OCI-LY7 (cell line): ENCODE data around the gene GRHL1. TPM values are rescaled to one million over a fixed set of nuclear protein-coding genes. Genes with fewer than 3 reads are reported as not detected.

Source experiments
- BruUV-seq: library from RNA; stranded (reverse); fragments of 400-500 nt; replicated peaks from 2 replicates; lab custom pipeline; 2021; lab: Mats Ljungman, UMichigan
- CTCF ChIA-PET: fragments of 300-600 bp; sonication (Branson Sonifier 250); formaldehyde crosslinking; loops from one replicate; lab custom pipeline; 2022; ENCODE audit warnings: antibody characterized with exemption; ENCODE audit not compliant: unreplicated experiment; lab: Charles Lee
- POLR2A ChIA-PET: fragments of 300-600 bp; sonication (Branson Sonifier 250); formaldehyde crosslinking; loops from one replicate; lab custom pipeline; 2022; ENCODE audit warnings: antibody characterized with exemption; lab: Charles Lee
- DNase-seq: peaks from one replicate; pipeline ENCODE4 v3.0.0-alpha.2; 2015; ENCODE audit warnings: low spot score
- H2AFZ ChIP-seq: fragments of 200-600 bp; sonication (generic), shearing (Covaris generic); 2 replicates; pipeline ENCODE4 v1.6.1; 2014; ENCODE audit warnings: mild to moderate bottlenecking, antibody characterized with exemption, low read length, moderate library complexity
- H3K27ac ChIP-seq: fragments of 200-600 bp; sonication (generic); 2 replicates; pipeline ENCODE4 v1.5.1; 2014; ENCODE audit warnings: mixed run types, low read depth, mild to moderate bottlenecking, moderate library complexity, low read length, inconsistent platforms; ENCODE audit not compliant: poor library complexity, severe bottlenecking
- H3K36me3 ChIP-seq: fragments of 200-600 bp; sonication (generic); 2 replicates; pipeline ENCODE4 v1.6.1; 2014; ENCODE audit warnings: mild to moderate bottlenecking, antibody characterized with exemption, low read length, moderate library complexity, mixed read lengths; ENCODE audit not compliant: insufficient read depth
- H3K4me1 ChIP-seq: fragments of 200-600 bp; sonication (generic); 2 replicates; pipeline ENCODE4 v1.5.1; 2014; ENCODE audit warnings: mild to moderate bottlenecking, low read length; ENCODE audit not compliant: insufficient read depth, poor library complexity, severe bottlenecking
- H3K4me2 ChIP-seq: fragments of 200-600 bp; sonication (generic); 2 replicates; pipeline ENCODE4 v1.6.1; 2014; ENCODE audit warnings: mild to moderate bottlenecking, low read length
- H3K4me3 ChIP-seq: fragments of 200-600 bp; sonication (generic); 2 replicates; pipeline ENCODE4 v1.5.1; 2014; ENCODE audit warnings: mild to moderate bottlenecking, low read depth, low read length; ENCODE audit not compliant: poor library complexity, severe bottlenecking
- H3K79me2 ChIP-seq: fragments of 200-600 bp; sonication (generic); 2 replicates; pipeline ENCODE4 v1.6.1; 2016; ENCODE audit warnings: low read depth, mild to moderate bottlenecking, low read length, moderate library complexity, mixed read lengths; ENCODE audit not compliant: insufficient read depth
- H3K9me2 ChIP-seq: fragments of 200-600 bp; sonication (generic); 2 replicates; pipeline ENCODE4 v1.6.1; 2016; ENCODE audit warnings: mild to moderate bottlenecking, low read length, mixed read lengths; ENCODE audit not compliant: insufficient read depth
- H3K9me3 ChIP-seq: fragments of 200-600 bp; sonication (generic); 2 replicates; pipeline ENCODE4 v1.6.1; 2014; ENCODE audit warnings: mild to moderate bottlenecking, mixed run types, low read length, mixed read lengths
- H4K20me1 ChIP-seq: fragments of 200-600 bp; sonication (generic); 2 replicates; pipeline ENCODE4 v1.6.1; 2014; ENCODE audit warnings: mild to moderate bottlenecking, antibody characterized with exemption, low read length, moderate library complexity, mixed read lengths; ENCODE audit not compliant: insufficient read depth
- CTCF ChIP-seq: fragments of 200-600 bp; sonication (generic); conservative IDR thresholded peaks from 2 replicates; pipeline ENCODE4 v1.5.1; 2014; ENCODE audit warnings: mild to moderate bottlenecking, antibody characterized with exemption, low read length, moderate library complexity, mixed read lengths
- EZH2phosphoT487 ChIP-seq: fragments of 200-600 bp; sonication (generic); IDR thresholded peaks from 2 replicates; pipeline ENCODE4 v1.6.1; 2018; ENCODE audit warnings: low read depth, borderline replicate concordance, mild to moderate bottlenecking, mixed run types, antibody characterized with exemption, low read length, moderate library complexity, mixed read lengths
- intact Hi-C: fragments of 100-400 bp; cut with micrococcal nuclease; formaldehyde crosslinking; loops from one replicate; pipeline ENCODE4 v1.10.0; 2022; ENCODE audit not compliant: unreplicated experiment
- total RNA-seq, 2 experiments: library from RNA; depleted of rRNA in 1 of 2; stranded (reverse); fragments of >200 nt in 1 of 2; shearing (Covaris generic) in 1 of 2; gene quantifications; 2 replicates each; pipeline ENCODE4 v1.2.3, GENCODE V29; 2014 to 2022

The GRHL1 gene
- total RNA-seq, 2 experiments from 2014 or later, result 0.19 to 2.5 TPM

DNA sequence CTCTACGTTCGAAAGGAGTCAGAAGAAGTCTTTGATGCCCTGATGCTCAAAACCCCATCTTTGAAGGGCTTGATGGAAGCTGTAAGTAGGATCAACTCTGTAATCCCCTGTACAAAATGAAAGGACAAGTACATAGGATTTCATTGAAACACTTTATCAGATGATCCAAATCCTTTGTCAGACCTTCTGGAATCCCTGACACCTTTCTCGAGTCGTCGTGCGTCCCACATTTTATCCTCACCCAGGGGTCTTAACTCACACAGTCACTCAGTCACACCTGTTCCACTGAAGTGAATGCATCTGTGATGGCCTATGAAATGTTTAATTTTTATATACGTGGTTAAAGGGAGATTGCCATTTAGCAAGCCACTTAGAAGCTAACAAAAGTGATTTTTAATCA lies 44.8 kb downstream of the GRHL1 start:
- Histone ChIP-seq H2AFZ (no peak overlapping the region), H4K20me1 (no peaks in the 10 kb centered on the region), H3K4me1 (no peaks in the 10 kb centered on the region), H3K9me2 (no peaks in the 10 kb centered on the region), H3K4me3 (no peak overlapping the region), H3K4me2 (no peak overlapping the region), H3K79me2 (no peaks in the 10 kb centered on the region), H3K36me3 (no peaks in the 10 kb centered on the region), H3K9me3 (no peaks in the 10 kb centered on the region), H3K27ac (no peak overlapping the region)
- intact Hi-C loops, result no loop called here
- POLR2A ChIA-PET, result interaction anchor here (0.6 kb wide), 1 partner anchor 271 kb away, joined by 3 read pairs; no protein-coding TSS in a partner anchor
- DNase-seq, result no peak
- TF ChIP-seq CTCF (no peak), EZH2phosphoT487 (no peak)
- no TSS peak for BruUV-seq
- CTCF ChIA-PET, result no interaction called here

DNA sequence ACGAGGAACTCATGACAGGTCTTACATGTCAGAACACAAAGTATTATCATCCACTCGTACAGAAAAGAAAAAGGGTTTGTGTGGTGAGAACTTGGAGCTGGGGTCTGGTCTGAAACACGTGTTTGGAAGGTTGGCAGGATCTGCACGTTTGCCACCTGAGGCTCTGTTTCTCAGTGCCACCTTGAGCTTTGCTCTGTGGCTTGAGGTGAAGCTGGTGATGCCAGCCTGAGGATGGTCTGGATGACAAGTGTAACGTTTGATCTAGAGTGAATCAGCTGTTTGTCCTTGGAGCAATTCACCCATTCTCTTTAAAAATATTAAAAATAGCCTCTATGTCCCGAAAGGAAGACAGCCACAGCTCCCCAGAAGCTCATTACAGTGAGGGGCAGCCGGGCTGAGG lies 46.4 kb downstream of the GRHL1 start:
- H3K9me3 ChIP-seq, result no peaks in the 10 kb centered on the region
- H2AFZ ChIP-seq, result no peak overlapping the region
- no peak for TF ChIP-seq EZH2phosphoT487
- no peak for TF ChIP-seq CTCF
- no peak overlapping the region for H3K4me2 ChIP-seq
- no peak overlapping the region for H3K27ac ChIP-seq
- ChIA-PET POLR2A (interaction anchor here (0.6 kb wide), 3 partner anchors 11 to 647 kb away, joined by 3 read pairs; no protein-coding TSS in a partner anchor), CTCF (no interaction called here)
- H3K79me2 ChIP-seq, result no peaks in the 10 kb centered on the region
- no TSS peak for BruUV-seq
- no peaks in the 10 kb centered on the region for H3K4me1 ChIP-seq
- no peaks in the 10 kb centered on the region for H4K20me1 ChIP-seq
- H3K36me3 ChIP-seq, result no peaks in the 10 kb centered on the region
- intact Hi-C loops, result no loop called here
- no peak overlapping the region for H3K4me3 ChIP-seq
- no peaks in the 10 kb centered on the region for H3K9me2 ChIP-seq
- DNase-seq, result no peak

- no peak for TF ChIP-seq EZH2phosphoT487
- TF ChIP-seq CTCF, result no peak
These were observed 47.6 kb downstream of the GRHL1 start for GRCh38 chr2:9998916-9999654.

More at GRCh38 chr2:9998916-9999654, 47.6 kb downstream of the GRHL1 start:
- Histone ChIP-seq H3K9me2 (no peaks in the 10 kb centered on the region), H2AFZ (no peak overlapping the region), H3K4me3 (no peak overlapping the region), H3K9me3 (no peaks in the 10 kb centered on the region), H3K36me3 (no peaks in the 10 kb centered on the region), H3K79me2 (no peaks in the 10 kb centered on the region), H3K27ac (no peak overlapping the region), H3K4me1 (no peaks in the 10 kb centered on the region), H3K4me2 (no peak overlapping the region), H4K20me1 (no peaks in the 10 kb centered on the region)
- BruUV-seq, result no TSS peak
- CTCF ChIA-PET, result no interaction called here
- POLR2A ChIA-PET, result interaction anchor here (0.5 kb wide), 1 partner anchor 27 kb away, joined by 3 read pairs; no protein-coding TSS in a partner anchor
- no peak for DNase-seq
- intact Hi-C loops, result no loop called here
